HepG2 (cell line): ENCODE measurements around the gene SHC1.

Experiments
- MAZ ChIP-seq, 2 experiments: sonication (generic) in 1 of 2; formaldehyde crosslinking in 1 of 2; IDR thresholded peaks; 2 replicates each; pipeline versions ENCODE4 v1.5.0 to v1.6.1; 2012 to 2020; ENCODE audit warnings: low read depth in 2 of 2, mild to moderate bottlenecking in 2 of 2, borderline replicate concordance in 1 of 2, improper control_type of control experiment in 1 of 2, low read length in 1 of 2, missing genetic modification reagents in 1 of 2, moderate library complexity in 1 of 2
- ZBTB43 ChIP-seq: sonication (generic); formaldehyde crosslinking; conservative IDR thresholded peaks from 2 replicates; pipeline ENCODE4 v1.4.0; 2020; ENCODE audit warnings: missing genetic modification reagents
- ZFP1 ChIP-seq: IDR thresholded peaks from 2 replicates; pipeline ENCODE4 v1.6.1; 2016

- no peak for TF ChIP-seq ZFP1 (CRISPR knock-in tag)
- TF ChIP-seq MAZ (IDR thresholded peaks at IDR 0.05; ENCODE audit: borderline replicate concordance, low read depth, low read length): no peak
- TF ChIP-seq MAZ (CRISPR knock-in tag; IDR thresholded peaks at IDR 0.05; ENCODE audit: low read depth): no peak
- no peak for TF ChIP-seq ZBTB43
Observed at GRCh38 chr1:154943649-154944400, 26.7 kb downstream of the SHC1 start.
